Endothelial cell of umbilical vein (primary cell): ENCODE measurements around the gene SEZ6L2.

ENCODE experiments used
- CTCF ChIP-seq, 2 donors: IDR thresholded peaks; 1 replicate in 1 of 2; 2 replicates in 1 of 2; pipeline ENCODE4 v1.5.1; 2011; ENCODE audit warnings: low read length in 2 of 2, mild to moderate bottlenecking in 2 of 2, moderate library complexity in 2 of 2, control low read depth in 1 of 2, inconsistent platforms in 1 of 2, low read depth in 1 of 2; ENCODE audit not compliant: insufficient read depth in 1 of 2; ENCODE audit errors: extremely low read depth in 1 of 2
- EZH2 ChIP-seq: IDR thresholded peaks from 2 replicates; pipeline ENCODE4 v1.6.1; 2012; ENCODE audit warnings: borderline replicate concordance, low read depth, mild to moderate bottlenecking, moderate library complexity, low read length, inconsistent platforms; ENCODE audit not compliant: severe bottlenecking
- GATA2 ChIP-seq: IDR thresholded peaks from 2 replicates; pipeline ENCODE4 v1.7.0; 2011; ENCODE audit warnings: low read depth, mild to moderate bottlenecking, moderate library complexity, mixed read lengths, low read length; ENCODE audit not compliant: insufficient read length, insufficient read depth
- POLR2A ChIP-seq: IDR thresholded peaks from 2 replicates; pipeline ENCODE4 v1.6.1; 2012; ENCODE audit warnings: low read depth, mild to moderate bottlenecking, control low read depth, low read length
- POLR2AphosphoS5 ChIP-seq: IDR thresholded peaks from 2 replicates; pipeline ENCODE4 v1.6.1; 2012; ENCODE audit warnings: low read depth, mild to moderate bottlenecking, control low read depth, low read length, moderate library complexity; ENCODE audit not compliant: insufficient read depth
- TF ChIP-seq, protein P1 (sequence below): IDR thresholded peaks from 2 replicates; pipeline ENCODE4 v1.6.1; 2011; ENCODE audit not compliant: insufficient read depth, insufficient read length

DNA sequence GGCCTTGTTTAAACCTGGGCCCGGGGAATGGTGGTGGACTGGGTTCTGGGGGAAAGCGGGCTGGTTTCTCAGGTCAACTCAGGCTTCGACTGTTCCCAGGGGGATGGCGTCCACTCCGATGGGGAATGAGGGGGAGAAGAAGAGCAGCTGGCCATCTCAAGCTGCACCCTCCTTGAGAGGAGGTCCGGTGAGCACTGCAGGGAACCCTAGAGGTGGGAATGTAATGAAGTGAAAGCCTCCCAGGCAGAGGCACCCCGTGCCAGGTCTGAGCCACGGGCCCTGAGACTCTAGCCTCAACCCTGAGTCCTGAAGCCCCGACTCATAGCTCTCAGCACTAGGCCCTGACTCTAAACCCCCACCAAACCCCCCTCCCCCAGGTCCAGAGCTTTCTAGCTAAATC is 35.1 kb downstream of the SEZ6L2 start:
- no peak for TF ChIP-seq POLR2AphosphoS5
- TF ChIP-seq CTCF (IDR thresholded peaks at IDR 0.05; ENCODE audit: extremely low read depth in 1 of 2, insufficient read depth in 1 of 2, low read depth in 1 of 2, low read length in 2 of 2), result no peak
- no peak for TF ChIP-seq POLR2A
- no peak for TF ChIP-seq EZH2
- TF ChIP-seq, protein P1, sequence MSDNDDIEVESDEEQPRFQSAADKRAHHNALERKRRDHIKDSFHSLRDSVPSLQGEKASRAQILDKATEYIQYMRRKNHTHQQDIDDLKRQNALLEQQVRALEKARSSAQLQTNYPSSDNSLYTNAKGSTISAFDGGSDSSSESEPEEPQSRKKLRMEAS, result no peak
- TF ChIP-seq GATA2, result no peak
